OCI-LY7 (cell line): Measurements from ENCODE around the gene OR2M2. TPM values are rescaled to one million over a fixed set of nuclear protein-coding genes. Genes with fewer than 3 reads are reported as not detected.
A peak's percentile ranks its signal among the peaks of the same experiment; 100 is the strongest.

Experiments used
- BruUV-seq: library from RNA; stranded (reverse); fragments of 400-500 nt; replicated peaks from 2 replicates; lab custom pipeline; 2021; lab: Mats Ljungman, UMichigan
- CTCF ChIA-PET: fragments of 300-600 bp; sonication (Branson Sonifier 250); formaldehyde crosslinking; loops from one replicate; lab custom pipeline; 2022; ENCODE audit warnings: antibody characterized with exemption; ENCODE audit not compliant: unreplicated experiment; lab: Charles Lee
- POLR2A ChIA-PET: fragments of 300-600 bp; sonication (Branson Sonifier 250); formaldehyde crosslinking; loops from one replicate; lab custom pipeline; 2022; ENCODE audit warnings: antibody characterized with exemption; lab: Charles Lee
- DNase-seq: peaks from one replicate; pipeline ENCODE4 v3.0.0-alpha.2; 2015; ENCODE audit warnings: low spot score
- H2AFZ ChIP-seq: fragments of 200-600 bp; sonication (generic), shearing (Covaris generic); 2 replicates; pipeline ENCODE4 v1.6.1; 2014; ENCODE audit warnings: mild to moderate bottlenecking, antibody characterized with exemption, low read length, moderate library complexity
- H3K27ac ChIP-seq: fragments of 200-600 bp; sonication (generic); 2 replicates; pipeline ENCODE4 v1.5.1; 2014; ENCODE audit warnings: mixed run types, low read depth, mild to moderate bottlenecking, moderate library complexity, low read length, inconsistent platforms; ENCODE audit not compliant: poor library complexity, severe bottlenecking
- H3K36me3 ChIP-seq: fragments of 200-600 bp; sonication (generic); 2 replicates; pipeline ENCODE4 v1.6.1; 2014; ENCODE audit warnings: mild to moderate bottlenecking, antibody characterized with exemption, low read length, moderate library complexity, mixed read lengths; ENCODE audit not compliant: insufficient read depth
- H3K4me1 ChIP-seq: fragments of 200-600 bp; sonication (generic); 2 replicates; pipeline ENCODE4 v1.5.1; 2014; ENCODE audit warnings: mild to moderate bottlenecking, low read length; ENCODE audit not compliant: insufficient read depth, poor library complexity, severe bottlenecking
- H3K4me2 ChIP-seq: fragments of 200-600 bp; sonication (generic); 2 replicates; pipeline ENCODE4 v1.6.1; 2014; ENCODE audit warnings: mild to moderate bottlenecking, low read length
- H3K4me3 ChIP-seq: fragments of 200-600 bp; sonication (generic); 2 replicates; pipeline ENCODE4 v1.5.1; 2014; ENCODE audit warnings: mild to moderate bottlenecking, low read depth, low read length; ENCODE audit not compliant: poor library complexity, severe bottlenecking
- H3K79me2 ChIP-seq: fragments of 200-600 bp; sonication (generic); 2 replicates; pipeline ENCODE4 v1.6.1; 2016; ENCODE audit warnings: low read depth, mild to moderate bottlenecking, low read length, moderate library complexity, mixed read lengths; ENCODE audit not compliant: insufficient read depth
- H3K9me2 ChIP-seq: fragments of 200-600 bp; sonication (generic); 2 replicates; pipeline ENCODE4 v1.6.1; 2016; ENCODE audit warnings: mild to moderate bottlenecking, low read length, mixed read lengths; ENCODE audit not compliant: insufficient read depth
- H3K9me3 ChIP-seq: fragments of 200-600 bp; sonication (generic); 2 replicates; pipeline ENCODE4 v1.6.1; 2014; ENCODE audit warnings: mild to moderate bottlenecking, mixed run types, low read length, mixed read lengths
- H4K20me1 ChIP-seq: fragments of 200-600 bp; sonication (generic); 2 replicates; pipeline ENCODE4 v1.6.1; 2014; ENCODE audit warnings: mild to moderate bottlenecking, antibody characterized with exemption, low read length, moderate library complexity, mixed read lengths; ENCODE audit not compliant: insufficient read depth
- CTCF ChIP-seq: fragments of 200-600 bp; sonication (generic); conservative IDR thresholded peaks from 2 replicates; pipeline ENCODE4 v1.5.1; 2014; ENCODE audit warnings: mild to moderate bottlenecking, antibody characterized with exemption, low read length, moderate library complexity, mixed read lengths
- EZH2phosphoT487 ChIP-seq: fragments of 200-600 bp; sonication (generic); IDR thresholded peaks from 2 replicates; pipeline ENCODE4 v1.6.1; 2018; ENCODE audit warnings: low read depth, borderline replicate concordance, mild to moderate bottlenecking, mixed run types, antibody characterized with exemption, low read length, moderate library complexity, mixed read lengths
- intact Hi-C: fragments of 100-400 bp; cut with micrococcal nuclease; formaldehyde crosslinking; loops from one replicate; pipeline ENCODE4 v1.10.0; 2022; ENCODE audit not compliant: unreplicated experiment
- total RNA-seq, 2 experiments: library from RNA; depleted of rRNA in 1 of 2; stranded (reverse); fragments of >200 nt in 1 of 2; shearing (Covaris generic) in 1 of 2; gene quantifications; 2 replicates each; pipeline ENCODE4 v1.2.3, GENCODE V29; 2014 to 2022

OR2M2 gene
- total RNA-seq, 2 experiments from 2014 or later: not detected

DNA sequence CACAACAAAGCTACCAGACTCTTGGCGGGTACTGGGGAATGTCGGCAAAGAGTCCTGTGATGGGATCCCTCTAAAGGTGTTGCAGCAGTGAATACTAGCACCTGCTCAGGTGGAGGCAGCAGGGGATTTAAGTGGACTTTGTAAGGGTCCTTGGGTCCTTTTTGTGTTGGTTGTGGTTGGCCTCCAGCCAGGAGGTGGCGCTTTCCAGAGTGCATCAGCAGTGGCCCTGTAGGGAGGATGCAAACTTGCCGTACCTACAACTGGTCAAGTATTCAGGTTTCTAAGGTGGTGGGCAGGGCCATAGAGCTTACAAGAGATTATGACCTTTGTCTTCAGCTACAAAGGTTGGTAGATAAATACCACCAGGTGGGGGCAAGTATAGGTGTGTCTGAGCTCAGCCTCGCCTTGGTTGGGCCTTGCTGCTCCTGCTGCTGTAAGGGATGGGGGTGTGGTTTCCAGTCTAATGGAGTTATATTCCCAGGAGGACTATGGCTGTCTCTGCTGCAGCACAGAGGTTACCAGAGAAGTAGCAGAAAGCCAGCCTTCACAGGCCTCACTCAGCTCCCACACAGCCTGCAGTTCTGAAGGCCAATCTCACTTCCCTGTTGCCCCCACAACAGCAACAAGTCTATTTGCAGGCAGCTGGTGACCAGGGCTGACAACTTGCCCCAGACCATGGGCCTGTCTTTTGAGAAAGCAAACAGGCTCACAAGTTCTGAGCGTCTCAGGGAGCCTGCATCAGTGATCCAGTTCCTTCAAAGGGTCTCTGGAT is 22.4 kb upstream of the OR2M2 start:
- H3K4me2 ChIP-seq: no peak overlapping the region
- no peaks in the 10 kb centered on the region for H3K79me2 ChIP-seq
- no peaks in the 10 kb centered on the region for H3K4me1 ChIP-seq
- intact Hi-C loops: no loop called here
- no TSS peak for BruUV-seq
- DNase-seq: no peak
- H3K4me3 ChIP-seq: no peak overlapping the region
- H3K27ac ChIP-seq: no peak overlapping the region
- TF ChIP-seq EZH2phosphoT487 (no peak), CTCF (0 out of 2 replicates have a peak, but pooled peaks have one; percentile 21)
- no peaks in the 10 kb centered on the region for H3K9me3 ChIP-seq
- ChIA-PET POLR2A (no interaction called here), CTCF (no interaction called here)
- H2AFZ ChIP-seq: no peak overlapping the region
- H3K9me2 ChIP-seq: no peaks in the 10 kb centered on the region
- H4K20me1 ChIP-seq: no peaks in the 10 kb centered on the region
- no peaks in the 10 kb centered on the region for H3K36me3 ChIP-seq

GRCh38 chr1:248155927-248156326 is 18.7 kb upstream of the OR2M2 start:
- intact Hi-C loops: no loop called here
- H2AFZ ChIP-seq: no peak overlapping the region

More at GRCh38 chr1:248155927-248156326, 18.7 kb upstream of the OR2M2 start:
- Histone ChIP-seq H3K4me3 (no peak overlapping the region), H3K9me3 (no peaks in the 10 kb centered on the region), H3K4me1 (no peaks in the 10 kb centered on the region), H3K9me2 (no peaks in the 10 kb centered on the region), H3K27ac (no peak overlapping the region), H3K4me2 (no peak overlapping the region), H4K20me1 (no peaks in the 10 kb centered on the region), H3K36me3 (no peaks in the 10 kb centered on the region), H3K79me2 (no peaks in the 10 kb centered on the region)
- ChIA-PET CTCF (no interaction called here), POLR2A (no interaction called here)
- TF ChIP-seq CTCF (no peak), EZH2phosphoT487 (no peak)
- BruUV-seq: no TSS peak
- no peak for DNase-seq
